Lung (tissue), 12 donors: ENCODE measurements around the gene CDX2. TPM values are rescaled to one million over a fixed set of nuclear protein-coding genes. Genes with fewer than 3 reads are reported as not detected.

Experiments used
- ATAC-seq: fragments of 200-7000 bp; cut with Tn5 transposase; one replicate; pipeline ENCODE4 v1.9.1; 2020; ENCODE audit warnings: moderate number of reproducible peaks; ENCODE audit not compliant: insufficient read depth, low FRiP score
- DNase-seq, 3 donors: peaks; one replicate each; pipeline ENCODE4 v3.0.0-alpha.2; 2013 to 2017
- H3K27ac ChIP-seq, 2 donors: one replicate each; pipeline ENCODE4 v1.5.1; 2013; ENCODE audit warnings: mild to moderate bottlenecking in 2 of 2, moderate library complexity in 2 of 2, control low read depth in 1 of 2, inconsistent platforms in 1 of 2, low read depth in 1 of 2, low read length in 1 of 2
- H3K27me3 ChIP-seq, 3 donors: one replicate each; pipeline ENCODE4 v1.5.1; 2013; ENCODE audit warnings: low read length in 2 of 3; ENCODE audit not compliant: control insufficient read depth in 3 of 3, insufficient read depth in 3 of 3
- H3K36me3 ChIP-seq, 4 donors: one replicate each; pipeline ENCODE4 v1.5.1; 2013; ENCODE audit warnings: low read length in 4 of 4, mild to moderate bottlenecking in 1 of 4, moderate library complexity in 1 of 4; ENCODE audit not compliant: control insufficient read depth in 4 of 4, insufficient read depth in 4 of 4
- H3K4me1 ChIP-seq, 5 donors: one replicate each; pipeline ENCODE4 v1.5.1; 2013; ENCODE audit warnings: low read length in 5 of 5, mild to moderate bottlenecking in 2 of 5, moderate library complexity in 1 of 5; ENCODE audit not compliant: control insufficient read depth in 5 of 5, insufficient read depth in 5 of 5
- H3K4me3 ChIP-seq: one replicate; pipeline ENCODE4 v1.5.1; 2013; ENCODE audit warnings: mild to moderate bottlenecking, control low read depth, moderate library complexity
- H3K9ac ChIP-seq, 2 donors: one replicate each; pipeline ENCODE4 v1.5.1; 2013; ENCODE audit warnings: low read length in 2 of 2, control low read depth in 1 of 2; ENCODE audit not compliant: insufficient read depth in 1 of 2
- H3K9me3 ChIP-seq, 4 donors: one replicate each; pipeline ENCODE4 v1.5.1; 2013; ENCODE audit warnings: low read length in 3 of 4, mild to moderate bottlenecking in 1 of 4, moderate library complexity in 1 of 4; ENCODE audit not compliant: control insufficient read depth in 4 of 4, insufficient read depth in 3 of 4
- CTCF ChIP-seq: IDR thresholded peaks from 2 replicates; pipeline ENCODE4 v1.5.1; 2012; ENCODE audit warnings: mild to moderate bottlenecking; ENCODE audit errors: control extremely low read depth, extremely low read depth
- WGBS, 2 donors: extraction: QIAGEN DNeasy Blood & Tissue Kit; methylation state at CpG; one replicate each; pipeline ENCODE4 v1.1.7; 2013; 5-methylcytosine and 5-hydroxymethylcytosine counted together
- polyA plus RNA-seq, 2 donors: library from polyadenylated mRNA; stranded (reverse); fragments of 200-250 nt; gene quantifications; one replicate each; pipeline ENCODE4 v1.2.1, GENCODE V29; 2013
- total RNA-seq, 2 donors: library from RNA; depleted of rRNA in 1 of 2; stranded (reverse); fragments of >200 nt in 1 of 2; gene quantifications; one replicate each; pipeline ENCODE4 v1.2.1, GENCODE V29; 2014 to 2021
- donor health status: control.
- donor health status: control.
- donor health status: Bipolar disorder and iron deficiency.
- donor health status: healthy.
- donor health status: DM: yes; HTN: yes; CAD: no.

CDX2 gene
- total and polyA plus RNA-seq, 4 donors: 0.12 TPM; not detected in 3

GRCh38 chr13:27980280-27980998 is 11.3 kb upstream of the CDX2 start:
- no peaks in the 10 kb centered on the region for H3K36me3 ChIP-seq
- WGBS, 2 donors: 7 to 10% methylated on average over 48 to 54 of the region's 54 CpGs
- H3K4me3 ChIP-seq: no peak overlapping the region
- DNase-seq: no peak
- H3K4me1 ChIP-seq: peaks cover 0 to 9% (median 0%) of the 10 kb centered on the region in 5 donors
- no peak overlapping the region for H3K9ac ChIP-seq
- ATAC-seq: no peak
- H3K27ac ChIP-seq: no peak overlapping the region
- H3K9me3 ChIP-seq: peaks cover 0 to 2% (median 0%) of the 10 kb centered on the region in 4 donors
- peaks cover 11 to 83% (median 74%) of the 10 kb centered on the region in 3 donors for H3K27me3 ChIP-seq
- TF ChIP-seq CTCF: no peak

- Histone ChIP-seq H3K27me3 (peaks cover 11 to 88% (median 80%) of the 10 kb centered on the region in 3 donors), H3K4me1 (peaks cover 0 to 9% (median 0%) of the 10 kb centered on the region in 5 donors), H3K36me3 (no peaks in the 10 kb centered on the region), H3K27ac (no peak overlapping the region), H3K9ac (no peak overlapping the region), H3K9me3 (peaks cover 0 to 2% (median 0%) of the 10 kb centered on the region in 4 donors), H3K4me3 (no peak overlapping the region)
- ATAC-seq (no peak), DNase-seq (no peak)
- no peak for TF ChIP-seq CTCF
- WGBS, 2 donors: 6 to 7% methylated on average over 15 of the region's 15 CpGs
These were observed 10.7 kb upstream of the CDX2 start for GRCh38 chr13:27979765-27980279.

- no peak for DNase-seq
- Histone ChIP-seq H3K9ac (no peak overlapping the region), H3K4me1 (peaks cover 0 to 9% (median 0%) of the 10 kb centered on the region in 5 donors), H3K4me3 (no peak overlapping the region), H3K27me3 (peaks cover 16 to 94% (median 87%) of the 10 kb centered on the region in 3 donors), H3K36me3 (no peaks in the 10 kb centered on the region), H3K27ac (no peak overlapping the region), H3K9me3 (peaks cover 0 to 2% (median 0%) of the 10 kb centered on the region in 4 donors)
- no peak for TF ChIP-seq CTCF
- no peak for ATAC-seq
- 10 to 12% methylated on average over 15 of the region's 15 CpGs for WGBS, 2 donors
These were observed 10.0 kb upstream of the CDX2 start for GRCh38 chr13:27979001-27979643.
